Panc1 (cell line): ENCODE measurements around the gene EIF2B1. TPM values are rescaled to one million over a fixed set of nuclear protein-coding genes. Genes with fewer than 3 reads are reported as not detected.
"Not testable (repeated sequence)": the region's sequence is repeated elsewhere in the genome, so short reads cannot be mapped to it uniquely, and the experiment has no call there.

Experiments used
- ATAC-seq: fragments of 200-7000 bp; cut with Tn5 transposase; 2 replicates; pipeline ENCODE4 v1.9.1; 2020; ENCODE audit warnings: mild to moderate bottlenecking, moderate library complexity
- BruUV-seq: library from RNA; stranded (reverse); fragments of 400-500 nt; replicated peaks from 2 replicates; lab custom pipeline; 2021; lab: Mats Ljungman, UMichigan
- CTCF ChIA-PET: fragments of 300-600 bp; sonication (Branson Sonifier 250); formaldehyde crosslinking; loops from one replicate; lab custom pipeline; 2022; ENCODE audit warnings: antibody characterized with exemption; lab: Charles Lee
- POLR2A ChIA-PET: fragments of 300-600 bp; sonication (Branson Sonifier 250); formaldehyde crosslinking; loops from one replicate; lab custom pipeline; 2022; ENCODE audit warnings: antibody characterized with exemption; lab: Charles Lee
- DNase-seq: peaks from one replicate; pipeline ENCODE4 v3.0.0-alpha.2; 2010; ENCODE audit warnings: low read depth, low spot score
- H3K27ac ChIP-seq: 2 replicates; pipeline ENCODE4 v1.5.1; 2011; ENCODE audit warnings: mild to moderate bottlenecking, low read length, inconsistent platforms
- H3K27me3 ChIP-seq: fragments of 200-500 bp; sonication (Bioruptor generic); 2 replicates; pipeline ENCODE4 v1.6.0; 2014; ENCODE audit warnings: low read length, inconsistent platforms; ENCODE audit not compliant: control insufficient read depth, insufficient read depth
- H3K36me3 ChIP-seq: fragments of 200-500 bp; sonication (Bioruptor generic); 2 replicates; pipeline ENCODE4 v1.5.1; 2014; ENCODE audit warnings: inconsistent platforms, mild to moderate bottlenecking, low read length, moderate library complexity; ENCODE audit not compliant: control insufficient read depth, insufficient read depth
- H3K4me1 ChIP-seq: 2 replicates; pipeline ENCODE4 v1.5.1; 2011; ENCODE audit warnings: inconsistent platforms, mild to moderate bottlenecking, low read length, moderate library complexity; ENCODE audit not compliant: control insufficient read depth, insufficient read depth
- H3K4me3 ChIP-seq, 2 experiments: 2 replicates each; pipeline ENCODE4 v1.5.1; 2011 to 2012; ENCODE audit warnings: low read depth in 2 of 2, low read length in 2 of 2, mild to moderate bottlenecking in 2 of 2, inconsistent platforms in 1 of 2, moderate library complexity in 1 of 2
- H3K9me3 ChIP-seq: fragments of 200-500 bp; sonication (Bioruptor generic); 2 replicates; pipeline ENCODE4 v1.5.1; 2014; ENCODE audit warnings: low read depth, mild to moderate bottlenecking, inconsistent platforms, low read length, moderate library complexity; ENCODE audit not compliant: control insufficient read depth, insufficient read depth
- CTCF ChIP-seq: fragments of 450-650 bp; IDR thresholded peaks from 2 replicates; pipeline ENCODE4 v1.5.1; 2017; ENCODE audit warnings: mild to moderate bottlenecking
- REST ChIP-seq, 2 experiments: IDR thresholded peaks; 2 replicates each; pipeline ENCODE4 v1.6.1; 2011 to 2012; ENCODE audit warnings: low read depth in 2 of 2, control low read depth in 1 of 2, low read length in 1 of 2, mild to moderate bottlenecking in 1 of 2, moderate library complexity in 1 of 2; ENCODE audit not compliant: insufficient read depth in 1 of 2
- SIN3A ChIP-seq: IDR thresholded peaks from 2 replicates; pipeline ENCODE4 v1.6.1; 2012; ENCODE audit warnings: low read depth, mild to moderate bottlenecking, low read length, moderate library complexity, borderline replicate concordance; ENCODE audit not compliant: insufficient read depth
- TCF7L2 ChIP-seq: IDR thresholded peaks from 2 replicates; pipeline ENCODE4 v1.6.1; 2011; ENCODE audit warnings: mild to moderate bottlenecking, low read depth, low read length, inconsistent platforms
- in situ Hi-C: cut with HindIII; loops from 2 replicates; pipeline ENCODE4 v1.10.0; 2016; ENCODE audit warnings: low sequenced_read_pairs, low pct_unique_long_range_greater_than_20kb
- intact Hi-C: fragments of 100-400 bp; cut with micrococcal nuclease; formaldehyde crosslinking; loops from one replicate; pipeline ENCODE4 v1.10.0; 2022; ENCODE audit not compliant: unreplicated experiment
- total RNA-seq: library from RNA; stranded (reverse); gene quantifications from one replicate; pipeline ENCODE4 v1.2.1, GENCODE V29; 2021; ENCODE audit not compliant: unreplicated experiment

EIF2B1 gene
- total RNA-seq, 1 experiment from 2014 or later: 49.4 TPM

GRCh38 chr12:123580772-123581171 is 52.7 kb downstream of the EIF2B1 start:
- Histone ChIP-seq H3K27ac (no peak overlapping the region), H3K4me3 (no peak overlapping the region), H3K27me3 (no peaks in the 10 kb centered on the region), H3K9me3 (no peaks in the 10 kb centered on the region), H3K36me3 (peaks cover 3% of the 10 kb centered on the region; the same call in 1 of the 2 replicates), H3K4me1 (peaks cover 6% of the 10 kb centered on the region)
- intact Hi-C loops (loop anchor here (5.0 kb wide), 1 partner anchor 43 kb away; no protein-coding TSS in a partner anchor), in situ Hi-C loops (no loop called here)
- DNase-seq (no peak), ATAC-seq (no peak)
- ChIA-PET CTCF (no interaction called here), POLR2A (interaction anchor here (0.7 kb wide), 1 partner anchor 17 kb away, joined by 3 read pairs; no protein-coding TSS in a partner anchor)
- no peak for TF ChIP-seq TCF7L2
- TF ChIP-seq SIN3A: no peak
- no peak for TF ChIP-seq REST (IDR thresholded peaks at IDR 0.05; ENCODE audit: insufficient read depth in 1 of 2, low read depth in 2 of 2, low read length in 1 of 2)
- no TSS peak for BruUV-seq

- ATAC-seq, H3K27me3 ChIP-seq, intact Hi-C loops, BruUV-seq, H3K36me3 ChIP-seq, H3K4me1 ChIP-seq, H3K4me3 ChIP-seq, H3K27ac ChIP-seq, CTCF ChIA-PET, in situ Hi-C loops, DNase-seq, H3K9me3 ChIP-seq: not testable (repeated sequence)
- POLR2A ChIA-PET: interaction anchor here (0.6 kb wide), 1 partner anchor 217 kb away, joined by 15 read pairs; no protein-coding TSS in a partner anchor
Measured at GRCh38 chr12:123578829-123579228, 54.7 kb downstream of the EIF2B1 start.

GRCh38 chr12:123578243-123578642 is 55.2 kb downstream of the EIF2B1 start:
- ATAC-seq: no peak
- Histone ChIP-seq H3K9me3 (no peaks in the 10 kb centered on the region), H3K27ac (no peak overlapping the region), H3K27me3 (no peaks in the 10 kb centered on the region), H3K36me3 (no peaks in the 10 kb centered on the region), H3K4me3 (no peak overlapping the region), H3K4me1 (no peaks in the 10 kb centered on the region)
- ChIA-PET POLR2A (interaction anchor here (0.6 kb wide), 1 partner anchor 216 kb away, joined by 15 read pairs; no protein-coding TSS in a partner anchor), CTCF (no interaction called here)
- no peak for TF ChIP-seq REST (IDR thresholded peaks at IDR 0.05; ENCODE audit: insufficient read depth in 1 of 2, low read depth in 2 of 2, low read length in 1 of 2)
- no peak for TF ChIP-seq CTCF
- TF ChIP-seq SIN3A: no peak
- no peak for TF ChIP-seq TCF7L2
- DNase-seq: no peak
- in situ Hi-C loops: no loop called here
- intact Hi-C loops: no loop called here
- BruUV-seq: no TSS peak
